A549 (cell line): Measurements from ENCODE around the gene VAT1L.

Experiments
- FOSL2 ChIP-seq, 2 experiments: fragments of 450-650 bp in 1 of 2; fragments of >200 bp in 1 of 2; sonication (Bioruptor Twin) in 1 of 2; formaldehyde crosslinking; IDR thresholded peaks; 2 replicates each; pipeline versions ENCODE4 v1.5.0 to v1.6.1; 2016 to 2020; ENCODE audit warnings: mild to moderate bottlenecking in 1 of 2, moderate library complexity in 1 of 2
- MAZ ChIP-seq: fragments of 150-350 bp; IDR thresholded peaks from 2 replicates; pipeline ENCODE4 v1.6.1; 2014; ENCODE audit warnings: antibody characterized with exemption, low read depth, low read length, borderline replicate concordance
- TF ChIP-seq, protein P1 (sequence below): fragments of 250-450 bp; sonication (Bioruptor Pico); IDR thresholded peaks from 2 replicates; pipeline ENCODE4 v1.5.0; 2021; ENCODE audit warnings: mild to moderate bottlenecking, moderate library complexity, borderline replicate concordance
- TF ChIP-seq, protein P2 (sequence below): fragments of >200 bp; sonication (Bioruptor Twin); formaldehyde crosslinking; IDR thresholded peaks from 3 replicates; pipeline ENCODE4 v1.5.1; 2016

DNA sequence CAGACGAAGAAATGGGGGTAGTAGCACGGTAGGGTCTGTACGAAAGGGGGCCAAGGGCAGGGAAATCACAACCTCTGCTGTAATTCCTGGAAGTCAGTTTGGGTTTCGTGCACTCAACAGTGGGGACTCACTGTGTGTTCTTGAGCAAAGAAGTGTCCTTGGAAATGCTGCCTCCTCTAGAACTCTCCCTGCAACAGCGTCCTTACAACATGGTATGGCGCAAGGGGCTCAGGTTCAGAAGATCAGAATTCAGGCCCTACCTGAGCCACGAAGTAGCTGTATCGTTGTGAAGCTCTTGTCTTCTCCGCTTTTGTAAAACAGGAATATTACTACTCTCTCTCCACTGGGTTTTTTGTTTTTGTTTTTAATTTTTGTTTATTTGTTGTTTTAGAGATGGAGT is 127.7 kb downstream of the VAT1L start:
- TF ChIP-seq MAZ (no peak), FOSL2 (IDR thresholded peaks at IDR 0.05) (no peak), FOSL2 (CRISPR knock-in tag; IDR thresholded peaks at IDR 0.05) (no peak)
- TF ChIP-seq, protein P1, sequence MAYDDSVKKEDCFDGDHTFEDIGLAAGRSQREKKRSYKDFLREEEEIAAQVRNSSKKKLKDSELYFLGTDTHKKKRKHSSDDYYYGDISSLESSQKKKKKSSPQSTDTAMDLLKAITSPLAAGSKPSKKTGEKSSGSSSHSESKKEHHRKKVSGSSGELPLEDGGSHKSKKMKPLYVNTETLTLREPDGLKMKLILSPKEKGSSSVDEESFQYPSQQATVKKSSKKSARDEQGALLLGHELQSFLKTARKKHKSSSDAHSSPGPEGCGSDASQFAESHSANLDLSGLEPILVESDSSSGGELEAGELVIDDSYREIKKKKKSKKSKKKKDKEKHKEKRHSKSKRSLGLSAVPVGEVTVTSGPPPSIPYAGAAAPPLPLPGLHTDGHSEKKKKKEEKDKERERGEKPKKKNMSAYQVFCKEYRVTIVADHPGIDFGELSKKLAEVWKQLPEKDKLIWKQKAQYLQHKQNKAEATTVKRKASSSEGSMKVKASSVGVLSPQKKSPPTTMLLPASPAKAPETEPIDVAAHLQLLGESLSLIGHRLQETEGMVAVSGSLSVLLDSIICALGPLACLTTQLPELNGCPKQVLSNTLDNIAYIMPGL (CRISPR knock-in tag): no peak
- TF ChIP-seq, protein P2, sequence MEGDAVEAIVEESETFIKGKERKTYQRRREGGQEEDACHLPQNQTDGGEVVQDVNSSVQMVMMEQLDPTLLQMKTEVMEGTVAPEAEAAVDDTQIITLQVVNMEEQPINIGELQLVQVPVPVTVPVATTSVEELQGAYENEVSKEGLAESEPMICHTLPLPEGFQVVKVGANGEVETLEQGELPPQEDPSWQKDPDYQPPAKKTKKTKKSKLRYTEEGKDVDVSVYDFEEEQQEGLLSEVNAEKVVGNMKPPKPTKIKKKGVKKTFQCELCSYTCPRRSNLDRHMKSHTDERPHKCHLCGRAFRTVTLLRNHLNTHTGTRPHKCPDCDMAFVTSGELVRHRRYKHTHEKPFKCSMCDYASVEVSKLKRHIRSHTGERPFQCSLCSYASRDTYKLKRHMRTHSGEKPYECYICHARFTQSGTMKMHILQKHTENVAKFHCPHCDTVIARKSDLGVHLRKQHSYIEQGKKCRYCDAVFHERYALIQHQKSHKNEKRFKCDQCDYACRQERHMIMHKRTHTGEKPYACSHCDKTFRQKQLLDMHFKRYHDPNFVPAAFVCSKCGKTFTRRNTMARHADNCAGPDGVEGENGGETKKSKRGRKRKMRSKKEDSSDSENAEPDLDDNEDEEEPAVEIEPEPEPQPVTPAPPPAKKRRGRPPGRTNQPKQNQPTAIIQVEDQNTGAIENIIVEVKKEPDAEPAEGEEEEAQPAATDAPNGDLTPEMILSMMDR: no peak
